ENCODE measurements around the gene PGM1.

The PGM1 gene

DNA sequence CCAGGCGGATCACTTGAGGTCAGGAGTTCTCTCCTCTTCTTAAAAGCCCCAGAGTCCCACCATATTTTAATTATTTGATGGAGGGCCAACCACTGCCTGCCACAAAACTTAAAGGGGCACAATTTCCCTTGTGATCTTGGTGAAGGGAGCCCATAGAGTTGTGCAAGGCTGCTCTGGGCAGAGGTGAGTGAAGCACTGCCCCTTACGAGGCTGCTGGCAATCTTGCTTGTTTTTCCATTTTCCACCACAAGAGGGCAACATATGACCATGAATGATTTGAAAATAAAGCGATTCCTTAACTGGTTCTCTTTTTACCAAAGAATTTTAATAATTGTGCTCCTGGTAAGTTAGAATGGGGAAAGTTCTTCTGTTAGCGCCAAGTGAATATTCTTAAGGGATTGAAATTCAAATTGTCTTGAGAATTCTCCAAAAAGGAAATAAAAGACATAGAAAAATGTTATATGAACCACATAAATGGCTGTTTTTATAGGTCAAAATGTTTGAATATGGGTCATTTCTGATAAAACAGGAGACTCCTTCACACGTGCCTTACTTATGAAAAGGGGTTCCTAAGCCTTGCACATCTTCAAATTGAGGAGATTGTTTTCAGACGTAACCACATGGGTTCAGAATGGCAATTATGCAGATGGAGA is 22.7 kb downstream of the PGM1 start:
- Mint-ChIP-seq H3K4me3 (no peak overlapping the region), H3K4me1 (peaks cover 37% of the 10 kb centered on the region), H3K27me3 (ENCODE audit: low read depth) (no peaks in the 10 kb centered on the region), H3K36me3 (ENCODE audit: low read depth) (no peaks in the 10 kb centered on the region), H3K27ac (peak overlapping the region; percentile 5 to 28 (median 7)), H3K9me3 (no peaks in the 10 kb centered on the region)
- TF ChIP-seq, protein P1, sequence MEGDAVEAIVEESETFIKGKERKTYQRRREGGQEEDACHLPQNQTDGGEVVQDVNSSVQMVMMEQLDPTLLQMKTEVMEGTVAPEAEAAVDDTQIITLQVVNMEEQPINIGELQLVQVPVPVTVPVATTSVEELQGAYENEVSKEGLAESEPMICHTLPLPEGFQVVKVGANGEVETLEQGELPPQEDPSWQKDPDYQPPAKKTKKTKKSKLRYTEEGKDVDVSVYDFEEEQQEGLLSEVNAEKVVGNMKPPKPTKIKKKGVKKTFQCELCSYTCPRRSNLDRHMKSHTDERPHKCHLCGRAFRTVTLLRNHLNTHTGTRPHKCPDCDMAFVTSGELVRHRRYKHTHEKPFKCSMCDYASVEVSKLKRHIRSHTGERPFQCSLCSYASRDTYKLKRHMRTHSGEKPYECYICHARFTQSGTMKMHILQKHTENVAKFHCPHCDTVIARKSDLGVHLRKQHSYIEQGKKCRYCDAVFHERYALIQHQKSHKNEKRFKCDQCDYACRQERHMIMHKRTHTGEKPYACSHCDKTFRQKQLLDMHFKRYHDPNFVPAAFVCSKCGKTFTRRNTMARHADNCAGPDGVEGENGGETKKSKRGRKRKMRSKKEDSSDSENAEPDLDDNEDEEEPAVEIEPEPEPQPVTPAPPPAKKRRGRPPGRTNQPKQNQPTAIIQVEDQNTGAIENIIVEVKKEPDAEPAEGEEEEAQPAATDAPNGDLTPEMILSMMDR (IDR thresholded peaks at IDR 0.05; ENCODE audit: unreplicated experiment in 3 of 3) = peak; percentile 72 to 84 (median 76)

DNA sequence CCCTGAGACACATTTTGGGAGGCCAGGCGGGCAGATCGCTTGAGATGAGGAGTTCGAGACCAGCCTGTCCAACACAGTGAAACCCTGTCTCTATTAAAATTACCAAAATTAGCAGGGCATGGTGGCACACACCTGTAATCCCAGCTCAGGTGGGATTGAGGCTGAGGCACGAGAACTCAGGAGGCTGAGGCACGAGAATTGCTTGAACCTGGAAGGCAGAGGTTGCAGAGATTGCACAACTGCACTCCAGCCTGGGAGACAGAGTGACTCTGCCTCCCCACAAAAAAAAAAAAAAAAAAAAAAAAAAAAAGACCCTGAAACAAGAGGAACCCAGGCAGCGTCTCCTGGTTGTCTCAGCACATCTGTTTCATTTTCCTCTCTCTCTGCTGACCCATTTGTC is 24.2 kb downstream of the PGM1 start:
- H3K27me3 Mint-ChIP-seq (ENCODE audit: low read depth) = no peaks in the 10 kb centered on the region
- peaks cover 2% of the 10 kb centered on the region for H3K36me3 Mint-ChIP-seq (ENCODE audit: low read depth)
- H3K9me3 Mint-ChIP-seq = no peaks in the 10 kb centered on the region
- no peak overlapping the region for H3K4me3 Mint-ChIP-seq
- H3K4me1 Mint-ChIP-seq = peaks cover 33% of the 10 kb centered on the region
- H3K27ac Mint-ChIP-seq = peak overlapping the region in 1 of 3 experiments; percentile 61
- TF ChIP-seq, protein P1 (IDR thresholded peaks at IDR 0.05; ENCODE audit: unreplicated experiment in 3 of 3) = no peak

DNA sequence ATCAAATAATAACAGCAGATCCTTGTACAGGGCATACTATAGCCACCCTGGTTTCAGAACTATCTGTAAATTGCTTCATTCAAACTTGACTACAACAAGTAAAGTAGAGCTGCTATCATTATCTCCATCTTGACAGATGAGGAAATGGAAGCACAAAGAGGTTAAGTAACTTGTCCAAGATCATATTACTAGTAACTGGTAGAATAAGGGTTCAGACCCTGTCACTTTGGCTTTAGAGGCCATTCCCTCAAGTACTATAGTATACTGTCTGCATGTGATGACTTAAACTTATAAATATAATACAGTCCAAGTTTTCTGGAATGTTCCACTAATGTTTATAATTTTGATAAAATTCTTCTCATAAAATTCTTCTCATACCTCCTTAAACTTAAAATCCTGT is 24.8 kb downstream of the PGM1 start:
- Mint-ChIP-seq H3K36me3 (ENCODE audit: low read depth) (peaks cover 3% of the 10 kb centered on the region), H3K4me3 (no peak overlapping the region), H3K9me3 (no peaks in the 10 kb centered on the region), H3K27me3 (ENCODE audit: low read depth) (no peaks in the 10 kb centered on the region), H3K27ac (peak overlapping the region in 1 of 3 experiments; percentile 61), H3K4me1 (peaks cover 30% of the 10 kb centered on the region)
- TF ChIP-seq, protein P1 (IDR thresholded peaks at IDR 0.05; ENCODE audit: unreplicated experiment in 3 of 3) = no peak

DNA sequence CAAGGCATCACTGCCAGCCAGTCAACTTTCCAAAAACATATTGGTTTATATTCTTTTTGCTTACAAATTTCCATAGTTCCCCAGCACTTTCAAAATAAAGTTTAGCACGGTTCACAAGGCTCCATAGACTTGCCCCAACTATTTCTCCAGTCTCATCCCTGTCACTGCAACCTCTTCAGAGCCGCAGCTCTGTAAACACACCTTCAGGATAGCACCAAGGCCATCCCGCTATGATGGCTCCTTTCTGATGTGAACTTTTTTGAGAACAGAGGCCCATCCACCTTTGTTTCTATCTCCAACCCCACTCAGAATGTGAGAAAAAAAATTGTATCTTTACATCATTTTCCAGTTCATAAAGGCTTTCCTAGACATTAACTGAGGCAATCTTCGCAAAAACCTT is 26.3 kb downstream of the PGM1 start:
- peaks cover 3% of the 10 kb centered on the region for H3K36me3 Mint-ChIP-seq (ENCODE audit: low read depth)
- TF ChIP-seq, protein P1 (IDR thresholded peaks at IDR 0.05; ENCODE audit: unreplicated experiment in 3 of 3) = no peak
- H3K27ac Mint-ChIP-seq = no peak overlapping the region
- peaks cover 39% of the 10 kb centered on the region for H3K4me1 Mint-ChIP-seq
- no peak overlapping the region for H3K4me3 Mint-ChIP-seq
- H3K9me3 Mint-ChIP-seq = no peaks in the 10 kb centered on the region
- no peaks in the 10 kb centered on the region for H3K27me3 Mint-ChIP-seq (ENCODE audit: low read depth)

DNA sequence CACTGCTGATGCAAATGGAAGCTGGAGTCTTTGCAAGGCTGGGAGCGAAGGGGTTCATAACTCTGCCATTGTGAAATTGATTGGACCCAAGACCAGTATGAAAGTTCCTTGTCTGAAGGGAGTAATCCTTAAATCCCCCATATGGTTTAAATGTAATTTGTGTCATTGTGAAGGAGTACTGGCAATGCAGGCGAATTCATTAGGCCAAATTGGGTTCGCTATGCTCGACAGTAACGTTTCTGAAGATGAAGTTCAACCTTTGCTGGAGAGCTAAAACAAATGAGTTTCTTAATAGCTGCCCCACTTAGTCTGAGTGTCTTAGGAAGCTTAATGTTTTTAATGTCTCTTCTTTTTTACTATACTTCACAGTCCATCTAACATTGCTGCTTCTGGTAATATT is 27.5 kb downstream of the PGM1 start:
- TF ChIP-seq, protein P1 (IDR thresholded peaks at IDR 0.05; ENCODE audit: unreplicated experiment in 3 of 3) = no peak
- no peak overlapping the region for H3K4me3 Mint-ChIP-seq
- H3K36me3 Mint-ChIP-seq (ENCODE audit: low read depth) = peaks cover 3% of the 10 kb centered on the region
- H3K27me3 Mint-ChIP-seq (ENCODE audit: low read depth) = no peaks in the 10 kb centered on the region
- H3K9me3 Mint-ChIP-seq = no peaks in the 10 kb centered on the region
- H3K4me1 Mint-ChIP-seq = peaks cover 50% of the 10 kb centered on the region
- H3K27ac Mint-ChIP-seq = peak overlapping the region in 2 of 3 experiments; percentile 2 to 17

DNA sequence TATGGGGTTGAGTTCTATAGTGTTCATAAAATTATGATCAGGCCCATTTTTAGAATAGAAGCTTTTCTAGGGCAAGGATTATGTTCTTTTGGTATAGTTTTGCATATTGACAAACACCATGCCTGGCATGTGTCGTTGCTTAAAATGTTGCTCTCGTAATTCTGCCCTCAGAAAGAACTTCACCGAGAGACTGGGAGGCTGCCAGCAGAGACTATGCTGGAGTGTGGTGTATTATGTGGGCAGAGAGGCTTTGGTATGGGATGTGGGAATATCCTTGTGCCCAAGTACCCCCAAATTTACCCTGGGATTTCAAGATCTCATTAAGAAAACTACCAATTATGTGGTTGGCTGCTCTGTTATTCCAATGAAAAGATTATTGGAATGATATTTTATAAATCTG is 27.9 kb downstream of the PGM1 start:
- H3K4me1 Mint-ChIP-seq = peaks cover 50% of the 10 kb centered on the region
- TF ChIP-seq, protein P1 (IDR thresholded peaks at IDR 0.05; ENCODE audit: unreplicated experiment in 3 of 3) = no peak
- no peaks in the 10 kb centered on the region for H3K27me3 Mint-ChIP-seq (ENCODE audit: low read depth)
- peaks cover 3% of the 10 kb centered on the region for H3K36me3 Mint-ChIP-seq (ENCODE audit: low read depth)
- no peak overlapping the region for H3K4me3 Mint-ChIP-seq
- H3K9me3 Mint-ChIP-seq = no peaks in the 10 kb centered on the region
- peak overlapping the region in 2 of 3 experiments; percentile 2 to 17 for H3K27ac Mint-ChIP-seq
